Peyer's patch (tissue), 4 donors: ENCODE results near the gene LRRN4CL.

Source experiments
- CTCF ChIP-seq, 6 experiments: fragments of 450-650 bp in 4 of 6; fragments of 200-600 bp in 2 of 6; sonication (generic) in 1 of 6; IDR thresholded peaks; one replicate each; pipeline ENCODE4 v1.5.1; 2017 to 2019; ENCODE audit warnings: antibody characterized with exemption in 6 of 6, mild to moderate bottlenecking in 3 of 6, moderate library complexity in 1 of 6
- POLR2A ChIP-seq, 2 donors: fragments of 450-650 bp; IDR thresholded peaks; one replicate each; pipeline ENCODE4 v1.5.1; 2017; ENCODE audit warnings: antibody characterized with exemption in 2 of 2, mild to moderate bottlenecking in 2 of 2, moderate library complexity in 2 of 2

- peak in 1 of 2 donors; percentile 43 for TF ChIP-seq POLR2A (IDR thresholded peaks at IDR 0.05)
- TF ChIP-seq CTCF (IDR thresholded peaks at IDR 0.05), result no peak
Measured at GRCh38 chr11:62705880-62706849, 16.8 kb upstream of the LRRN4CL start.
